PC-3 (cell line): ENCODE results near the gene MCL1. TPM values are rescaled to one million over a fixed set of nuclear protein-coding genes. Genes with fewer than 3 reads are reported as not detected.
A peak's percentile ranks its signal among the peaks of the same experiment; 100 is the strongest.

Experiments used
- ATAC-seq: fragments of 200-7000 bp; cut with Tn5 transposase; 2 replicates; pipeline ENCODE4 v1.9.1; 2020; ENCODE audit warnings: mild to moderate bottlenecking, moderate library complexity
- BruUV-seq: library from RNA; stranded (reverse); fragments of 400-500 nt; replicated peaks from 2 replicates; lab custom pipeline; 2021; lab: Mats Ljungman, UMichigan
- CTCF ChIA-PET: fragments of 300-600 bp; sonication (Branson Sonifier 250); formaldehyde crosslinking; loops from one replicate; lab custom pipeline; 2022; ENCODE audit warnings: antibody characterized with exemption; lab: Charles Lee
- POLR2A ChIA-PET: fragments of 300-600 bp; sonication (Branson Sonifier 250); formaldehyde crosslinking; loops from one replicate; lab custom pipeline; 2022; ENCODE audit warnings: antibody characterized with exemption; ENCODE audit not compliant: unreplicated experiment; lab: Charles Lee
- DNase-seq: peaks from one replicate; pipeline ENCODE4 v3.0.0-alpha.2; 2015
- H2AFZ ChIP-seq: fragments of 300-600 bp; sonication (generic); 2 replicates; pipeline ENCODE4 v1.6.0; 2016; ENCODE audit warnings: antibody characterized with exemption, low read length
- H3F3A ChIP-seq: fragments of 300-600 bp; sonication (generic); one replicate; pipeline ENCODE4 v1.6.0; 2017; ENCODE audit warnings: antibody characterized with exemption, low read length, control low read depth, mild to moderate bottlenecking; ENCODE audit not compliant: unreplicated experiment
- H3K27ac ChIP-seq: fragments of 300-600 bp; sonication (generic); 2 replicates; pipeline ENCODE4 v1.5.1; 2016; ENCODE audit warnings: mild to moderate bottlenecking, low read length
- H3K27me3 ChIP-seq: fragments of 300-600 bp; sonication (generic); 2 replicates; pipeline ENCODE4 v1.6.1; 2016; ENCODE audit warnings: low read length, mixed read lengths
- H3K36me3 ChIP-seq: fragments of 300-600 bp; sonication (generic); 2 replicates; pipeline ENCODE4 v1.6.1; 2016; ENCODE audit warnings: low read depth, mixed run types, low read length, mixed read lengths
- H3K4me1 ChIP-seq: fragments of 300-600 bp; sonication (generic); 2 replicates; pipeline ENCODE4 v1.5.1; 2016; ENCODE audit warnings: low read length; ENCODE audit not compliant: insufficient read depth
- H3K4me2 ChIP-seq: fragments of 300-600 bp; sonication (generic); 2 replicates; pipeline ENCODE4 v1.6.0; 2016; ENCODE audit warnings: low read length
- H3K4me3 ChIP-seq: fragments of 300-600 bp; sonication (generic); 2 replicates; pipeline ENCODE4 v1.5.1; 2016; ENCODE audit warnings: mild to moderate bottlenecking, low read length, mixed read lengths
- H3K79me2 ChIP-seq: fragments of 300-600 bp; sonication (generic); 2 replicates; pipeline ENCODE4 v1.6.1; 2017; ENCODE audit warnings: low read length, mixed read lengths
- H3K9ac ChIP-seq: fragments of 300-600 bp; sonication (generic); 2 replicates; pipeline ENCODE4 v1.6.0; 2016; ENCODE audit warnings: mild to moderate bottlenecking, low read length
- H3K9me2 ChIP-seq: fragments of 300-600 bp; sonication (generic); replicated peaks from 2 replicates; pipeline ENCODE4 v1.6.1; 2016; ENCODE audit warnings: mixed run types, low read length, mixed read lengths
- H3K9me3 ChIP-seq: fragments of 300-600 bp; sonication (generic); 2 replicates; pipeline ENCODE4 v1.6.1; 2016; ENCODE audit warnings: low read length, mixed read lengths
- H4K20me1 ChIP-seq: fragments of 300-600 bp; sonication (generic); 2 replicates; pipeline ENCODE4 v1.6.1; 2016; ENCODE audit warnings: low read length, mixed read lengths
- CTCF ChIP-seq: fragments of 300-600 bp; sonication (generic); conservative IDR thresholded peaks from 2 replicates; pipeline ENCODE4 v1.5.1; 2017; ENCODE audit warnings: antibody characterized with exemption, low read depth, mild to moderate bottlenecking, low read length
- EZH2 ChIP-seq: fragments of 300-600 bp; sonication (generic); IDR thresholded peaks from one replicate; pipeline ENCODE4 v1.6.1; 2017; ENCODE audit warnings: antibody characterized with exemption, mild to moderate bottlenecking, low read length; ENCODE audit not compliant: unreplicated experiment
- EZH2phosphoT487 ChIP-seq: fragments of 300-600 bp; sonication (generic); IDR thresholded peaks from 2 replicates; pipeline ENCODE4 v1.6.1; 2018; ENCODE audit warnings: mild to moderate bottlenecking, antibody characterized with exemption, low read length, borderline replicate concordance
- intact Hi-C: fragments of 100-400 bp; cut with micrococcal nuclease; formaldehyde crosslinking; loops from 2 replicates; pipeline ENCODE4 v1.9.0; 2023
- total RNA-seq: library from RNA; depleted of rRNA; stranded (reverse); fragments of >200 nt; gene quantifications from 2 replicates; pipeline ENCODE4 v1.2.3, GENCODE V29; 2014

Gene MCL1
- total RNA-seq, 1 experiment from 2014 or later, result 285 TPM

GRCh38 chr1:150560011-150560438 lies 19.4 kb downstream of the MCL1 start:
- peak; percentile 81 for DNase-seq
- H3K27ac ChIP-seq, result peak overlapping the region; percentile 96; the same call in 1 of the 2 replicates

GRCh38 chr1:150559656-150560010 lies 19.8 kb downstream of the MCL1 start:
- POLR2A ChIA-PET, result no interaction called here
- peaks cover 6% of the 10 kb centered on the region; the same call in 1 of the 2 replicates for H3K79me2 ChIP-seq

More at GRCh38 chr1:150560011-150560438, 19.4 kb downstream of the MCL1 start:
- Histone ChIP-seq H3K27me3 (no peaks in the 10 kb centered on the region), H3K9ac (no peak overlapping the region), H3K4me2 (peak overlapping the region; percentile 94; the same call in 1 of the 2 replicates), H3K36me3 (no peaks in the 10 kb centered on the region), H3K9me3 (no peaks in the 10 kb centered on the region), H4K20me1 (no peaks in the 10 kb centered on the region), H2AFZ (no peak overlapping the region), H3F3A (peaks cover 3% of the 10 kb centered on the region), H3K79me2 (peaks cover 10% of the 10 kb centered on the region; the same call in 1 of the 2 replicates), H3K9me2 (no peaks in the 10 kb centered on the region), H3K4me3 (no peak overlapping the region), H3K4me1 (peaks cover 37% of the 10 kb centered on the region)
- POLR2A ChIA-PET, result no interaction called here
- ATAC-seq, result no peak; the same call in 1 of the 2 replicates
- TF ChIP-seq EZH2 (no peak), CTCF (peak; percentile 97)
- CTCF ChIA-PET, result interaction anchor here (0.5 to 1.2 kb wide), 3 partner anchors 253 to 446 kb away, joined by 3 to 22 read pairs (median 5); no protein-coding TSS in a partner anchor
- intact Hi-C loops, result loop anchor here (2.0 to 10.0 kb wide), 4 partner anchors 61 to 435 kb away; partner anchors contain the start of genes GOLPH3L and SETDB1
- BruUV-seq, result no TSS peak

More at GRCh38 chr1:150559656-150560010, 19.8 kb downstream of the MCL1 start:
- Histone ChIP-seq H3K9ac (no peak overlapping the region), H3K27ac (no peak overlapping the region), H3K9me2 (no peaks in the 10 kb centered on the region), H3K36me3 (no peaks in the 10 kb centered on the region), H4K20me1 (no peaks in the 10 kb centered on the region), H3K9me3 (no peaks in the 10 kb centered on the region), H3K4me3 (no peak overlapping the region), H3K4me2 (no peak overlapping the region), H3F3A (peaks cover 3% of the 10 kb centered on the region), H3K27me3 (no peaks in the 10 kb centered on the region), H3K4me1 (peaks cover 37% of the 10 kb centered on the region), H2AFZ (no peak overlapping the region)
- DNase-seq (no peak), ATAC-seq (no peak)
- no TSS peak for BruUV-seq
- TF ChIP-seq EZH2 (no peak), CTCF (no peak), EZH2phosphoT487 (no peak)
- CTCF ChIA-PET, result no interaction called here
- intact Hi-C loops, result loop anchor here (2.0 to 10.0 kb wide), 4 partner anchors 61 to 435 kb away; partner anchors contain the start of genes GOLPH3L and SETDB1
